HG03571 (cell line): ENCODE data around the gene KIF26B.
"Not testable (repeated sequence)": the region's sequence is repeated elsewhere in the genome, so short reads cannot be mapped to it uniquely, and the experiment has no call there.

Experiments
- ATAC-seq: cut with Tn5 transposase; IDR thresholded peaks from one replicate; pipeline ENCODE4 v1.9.1; 2021; ENCODE audit not compliant: unreplicated experiment

KIF26B gene

DNA sequence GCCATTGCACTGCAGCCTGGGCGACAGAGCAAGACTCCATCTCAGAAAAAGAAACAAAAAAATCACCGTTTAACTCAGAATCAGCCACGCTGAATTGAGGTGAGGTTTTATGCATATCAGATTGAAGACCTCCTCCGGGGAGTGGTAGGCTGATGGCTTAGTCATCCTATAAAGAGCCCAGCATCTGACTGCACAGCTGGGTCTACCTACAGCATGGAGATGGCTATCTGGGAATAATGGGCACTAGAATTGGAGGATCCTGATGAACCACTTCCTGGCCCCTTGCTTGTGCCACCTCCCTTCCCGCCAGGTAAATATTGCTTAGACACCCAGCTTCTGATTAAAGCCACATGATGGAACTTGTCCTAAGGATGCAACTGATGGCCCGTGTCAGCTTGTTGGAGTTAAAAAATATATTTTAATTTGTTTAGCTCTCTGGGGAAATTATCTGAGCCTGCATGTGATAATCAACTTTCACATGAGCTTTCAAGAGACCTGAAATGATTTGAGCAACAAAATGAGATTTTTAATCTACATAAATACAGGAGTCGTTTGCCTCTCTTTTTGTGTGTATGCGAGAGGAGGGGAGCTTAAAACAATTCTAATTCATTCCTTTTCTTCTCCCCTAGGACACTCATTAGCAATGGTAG, 157.2 kb downstream of the KIF26B start:
- no peak for ATAC-seq

DNA sequence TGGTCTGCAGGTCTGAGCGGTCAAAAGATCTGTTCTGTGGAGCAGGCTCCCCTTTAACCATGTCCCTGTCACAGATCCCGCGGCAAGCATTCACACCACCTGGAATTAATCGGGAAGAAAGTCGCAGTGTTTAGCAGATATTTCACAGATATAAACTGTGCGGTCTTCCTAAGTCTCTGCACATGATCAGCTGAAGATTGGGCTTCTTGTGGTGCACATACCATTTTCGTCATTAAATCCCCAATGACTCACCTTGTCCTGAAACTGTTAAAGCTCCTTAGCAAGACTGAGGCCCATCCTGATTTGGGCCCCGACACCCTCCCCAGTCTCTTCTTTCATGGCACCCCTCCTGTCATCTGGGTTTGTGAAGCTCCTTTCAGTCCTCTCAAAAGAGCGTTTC, 158.8 kb downstream of the KIF26B start:
- no peak for ATAC-seq

DNA sequence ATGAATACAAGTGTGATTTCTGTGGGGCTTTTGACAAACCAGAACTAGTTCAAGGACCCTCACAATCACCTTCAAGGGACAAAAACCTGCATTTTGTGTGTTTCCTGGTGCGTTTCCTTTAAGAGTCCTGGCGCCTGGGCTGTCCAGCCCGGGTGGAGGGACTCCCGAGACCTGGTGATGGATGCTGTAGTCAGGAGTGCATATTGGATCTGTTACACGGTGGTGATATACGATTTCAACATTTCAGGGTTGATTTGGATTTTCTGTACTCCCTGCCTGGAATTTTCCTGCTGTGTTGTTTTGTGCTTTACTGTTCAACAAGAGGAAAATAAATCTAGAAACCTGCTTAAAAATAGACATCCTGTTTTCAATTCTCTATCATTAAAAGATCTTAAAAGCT, 162.0 kb downstream of the KIF26B start:
- no peak for ATAC-seq

DNA sequence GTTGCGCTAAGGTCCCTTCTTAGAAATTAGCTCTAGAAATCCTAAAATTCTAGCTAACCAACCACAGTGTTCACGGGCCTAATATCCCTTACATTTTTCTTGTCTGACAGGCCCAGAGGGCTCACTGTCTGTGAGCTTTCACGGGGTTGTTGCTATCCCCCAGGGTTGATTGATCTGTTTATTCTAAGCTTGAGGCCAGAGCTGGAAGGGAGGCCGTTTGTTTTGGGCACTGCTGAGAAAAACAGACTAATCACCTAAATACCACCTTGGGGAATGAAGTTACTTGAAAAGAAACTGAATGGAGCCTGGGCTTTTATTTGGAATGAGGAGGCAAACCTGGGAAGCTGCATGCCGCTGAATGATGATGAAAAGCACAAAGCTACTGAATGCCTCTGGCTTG, 162.4 kb downstream of the KIF26B start:
- no peak for ATAC-seq

DNA sequence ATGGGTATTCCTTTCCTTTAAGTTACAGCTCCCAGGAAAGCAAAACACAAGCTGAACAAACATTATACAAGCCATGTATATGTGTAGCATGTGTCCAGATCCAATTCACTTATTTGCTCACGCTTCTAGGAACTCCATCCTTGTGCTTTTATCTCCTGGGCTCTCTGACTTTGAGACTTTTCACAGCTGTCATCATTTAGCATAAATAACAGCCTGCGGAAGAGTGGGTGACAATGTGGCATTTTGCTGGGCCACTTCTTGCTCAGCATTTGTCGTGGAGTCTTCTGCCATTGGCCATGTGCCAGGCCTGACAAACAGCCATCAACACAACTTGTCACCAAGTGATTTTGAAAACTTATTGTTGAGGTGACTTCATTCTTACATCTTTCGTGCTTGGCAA, 164.3 kb downstream of the KIF26B start:
- ATAC-seq = no peak

DNA sequence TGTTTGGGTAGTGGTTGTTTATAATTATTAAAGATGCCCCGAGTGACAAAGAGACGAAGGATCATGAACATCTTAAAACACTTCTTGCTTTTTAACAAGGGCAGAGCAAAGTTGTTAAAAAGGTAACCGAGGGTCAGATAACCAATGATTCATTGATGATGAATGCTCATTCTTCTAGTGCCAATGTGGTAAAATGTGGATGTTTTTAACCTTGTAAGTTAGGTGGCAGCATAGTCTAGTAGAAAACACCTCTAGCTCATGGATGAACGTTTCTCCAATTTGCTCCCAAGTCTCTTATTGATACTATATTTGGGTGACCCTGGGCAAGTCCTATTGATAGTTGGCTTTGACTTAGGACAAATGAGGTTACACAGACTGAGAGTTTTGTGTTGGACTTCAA, 167.9 kb downstream of the KIF26B start:
- no peak for ATAC-seq

DNA sequence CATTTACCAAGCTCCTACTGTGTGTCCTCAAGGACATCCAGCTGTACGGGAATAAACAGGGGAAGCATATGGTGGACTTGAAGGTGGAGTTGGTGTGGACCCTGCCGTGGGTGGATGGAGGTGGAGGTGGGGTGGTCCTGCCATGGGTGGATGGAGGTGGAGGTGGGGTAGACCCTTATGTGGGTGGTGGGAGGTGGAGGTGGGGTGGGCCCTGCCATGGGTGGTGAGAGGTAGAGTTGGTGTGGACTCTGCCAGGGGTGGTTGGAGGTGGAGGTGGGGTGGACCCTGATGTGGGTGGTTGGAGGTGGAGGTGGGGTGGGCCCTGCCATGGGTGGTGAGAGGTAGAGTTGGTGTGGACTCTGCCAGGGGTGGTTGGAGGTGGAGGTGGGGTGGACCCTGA, 169.0 kb downstream of the KIF26B start:
- not testable (repeated sequence) for ATAC-seq

DNA sequence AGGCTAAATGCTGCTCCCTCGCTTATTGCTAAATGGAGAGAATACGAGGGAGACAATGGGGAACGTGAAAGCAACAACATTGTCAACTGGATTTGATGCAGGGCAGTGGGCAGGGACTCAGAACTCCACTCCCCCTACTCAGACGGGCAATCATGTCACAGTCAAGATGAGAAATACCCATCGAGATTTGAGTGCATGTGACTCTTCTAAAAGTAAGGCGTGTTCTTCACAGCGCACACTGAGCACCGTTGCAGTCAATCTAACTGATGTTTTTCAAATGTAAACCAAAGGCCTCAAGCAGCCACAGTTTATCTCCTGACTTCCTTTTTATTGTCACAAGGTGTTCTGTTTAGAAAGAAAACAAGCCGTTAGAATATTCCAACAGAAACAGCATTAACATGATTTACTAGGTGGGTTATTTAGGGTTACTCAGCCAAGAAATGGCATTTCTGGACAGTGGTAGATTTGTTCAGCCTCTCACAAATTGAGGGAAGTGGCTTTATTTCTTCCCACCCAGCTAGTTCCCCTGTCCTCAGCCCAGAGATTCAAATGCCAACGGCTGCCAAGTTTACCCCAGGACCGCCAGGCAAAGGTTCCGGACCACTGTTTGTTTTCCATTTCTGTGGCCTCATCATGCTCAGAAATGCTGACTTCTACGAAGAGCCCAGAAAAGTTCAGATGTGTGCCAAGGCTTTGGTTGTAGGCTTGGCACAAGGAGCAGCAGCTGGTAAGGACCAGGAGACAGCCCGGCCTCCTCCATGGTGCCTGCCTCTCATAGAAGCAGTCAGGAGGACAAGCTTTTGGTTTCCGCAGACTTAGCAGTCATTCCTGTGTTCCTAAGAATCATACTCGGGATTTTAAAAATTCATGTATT, 171.4 kb downstream of the KIF26B start:
- ATAC-seq = no peak

DNA sequence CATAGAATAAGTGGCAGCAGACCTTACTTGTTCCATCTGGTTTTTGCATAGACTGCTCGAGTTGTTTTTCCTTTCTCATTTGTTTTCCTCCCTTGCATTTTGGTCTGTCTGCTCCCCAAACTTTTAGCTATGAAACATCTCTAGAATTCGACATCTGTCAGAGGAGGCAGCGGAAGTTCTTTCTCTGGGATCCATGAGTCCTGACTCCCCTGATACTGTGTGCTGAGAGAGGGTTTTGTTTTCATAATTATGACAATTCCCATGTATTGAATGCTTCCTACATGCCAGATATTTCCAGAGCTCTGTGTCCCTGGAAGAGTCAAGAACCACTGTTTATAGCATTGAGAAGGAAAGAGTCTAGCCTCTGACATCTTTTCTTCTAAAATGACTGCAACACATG, 172.6 kb downstream of the KIF26B start:
- no peak for ATAC-seq

DNA sequence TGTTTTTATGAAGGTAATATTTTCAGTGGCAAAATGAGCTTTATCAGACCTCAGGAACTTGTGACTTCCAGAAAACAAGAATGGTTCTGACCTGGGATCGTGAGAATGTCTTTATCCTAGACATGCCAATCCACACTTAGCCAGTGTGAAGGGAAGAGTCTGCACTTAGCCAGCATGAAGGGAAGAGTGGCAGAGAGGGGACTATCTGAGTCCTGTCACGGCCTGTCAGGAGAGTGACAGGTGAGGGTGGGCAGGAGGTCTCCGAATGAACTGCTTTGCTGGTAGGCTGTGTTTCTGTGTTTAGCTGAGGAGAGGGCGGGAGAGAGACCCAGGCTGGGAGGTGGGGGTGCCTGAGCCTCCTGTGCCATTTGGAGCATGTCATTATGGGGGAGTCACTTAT, 173.1 kb downstream of the KIF26B start:
- no peak for ATAC-seq

DNA sequence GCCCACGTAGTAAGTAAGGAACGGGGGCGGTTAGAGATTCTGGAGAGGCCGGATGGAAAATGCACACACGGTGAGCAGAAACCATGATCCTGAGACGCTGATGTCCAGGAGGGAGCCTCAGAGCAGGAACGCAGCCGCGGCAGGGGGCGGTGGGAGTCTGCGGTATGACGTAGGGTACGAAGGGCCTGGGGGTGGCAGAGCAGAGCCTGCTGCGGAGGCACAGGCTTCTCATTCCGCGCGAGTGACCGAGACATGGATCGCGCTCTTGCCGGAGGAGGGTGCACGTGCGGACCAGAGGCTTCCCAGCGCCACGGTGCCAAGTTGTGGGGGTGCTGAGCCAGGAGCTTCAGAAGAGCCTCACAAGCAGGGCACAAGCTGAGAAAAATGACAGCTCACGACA, 176.2 kb downstream of the KIF26B start:
- ATAC-seq = no peak

DNA sequence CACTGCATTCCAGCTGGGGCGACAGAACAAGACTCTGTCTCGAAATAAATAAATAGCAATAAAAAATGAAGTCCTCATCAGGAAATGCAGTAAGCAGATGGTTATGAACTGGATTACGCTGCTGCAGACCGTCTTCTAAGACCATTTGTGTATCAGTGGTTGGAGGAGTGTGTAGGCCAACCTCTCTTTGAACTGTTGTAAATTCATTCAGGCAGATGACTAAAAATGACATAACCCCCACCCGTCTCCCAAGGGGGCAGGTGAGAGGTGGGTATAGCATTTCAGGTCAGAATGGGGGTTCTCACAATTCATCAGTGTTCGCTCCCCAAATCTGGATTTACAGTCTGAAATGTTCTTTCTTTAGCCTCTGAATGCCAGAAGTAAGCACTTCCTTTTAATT, 177.3 kb downstream of the KIF26B start:
- ATAC-seq = no peak

DNA sequence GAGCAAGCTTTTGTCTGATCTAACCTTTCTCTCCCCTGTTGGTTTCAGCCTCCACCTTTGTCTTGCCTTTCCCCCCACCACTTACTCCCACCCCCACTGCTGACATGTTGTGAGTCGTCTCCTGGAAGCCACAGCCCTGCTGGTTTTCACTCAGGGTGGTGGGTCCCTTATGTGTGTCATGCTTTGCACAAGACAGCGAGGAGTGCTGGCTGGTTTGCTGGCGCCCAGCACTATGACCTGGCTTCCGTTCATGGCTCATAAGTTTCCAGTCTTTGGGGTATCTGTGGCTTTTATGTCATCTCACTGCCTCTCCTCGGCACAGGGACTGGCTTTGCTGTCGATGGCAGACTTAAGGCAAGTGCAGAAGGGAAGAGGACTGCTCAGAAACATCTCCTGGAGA, 177.7 kb downstream of the KIF26B start:
- no peak for ATAC-seq

DNA sequence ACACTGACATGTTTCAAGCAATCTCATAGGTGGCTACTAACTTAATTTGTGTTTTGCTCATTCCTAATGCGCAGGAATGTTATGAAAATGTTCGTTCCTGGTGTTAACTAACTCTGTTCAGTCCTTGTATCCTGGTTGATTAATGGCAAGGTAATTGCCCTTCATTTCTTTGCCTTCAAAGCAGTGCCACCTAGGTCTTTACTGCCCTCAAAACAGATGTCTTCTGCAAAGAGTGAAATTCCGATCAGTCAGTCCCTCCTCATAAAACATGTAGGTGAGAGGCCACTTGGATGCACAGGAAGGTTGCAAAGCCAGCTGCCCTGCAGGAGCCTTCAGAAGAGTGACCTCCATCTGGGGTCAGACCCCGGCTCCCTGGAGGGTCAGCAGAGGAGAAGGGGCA, 179.4 kb downstream of the KIF26B start:
- ATAC-seq = no peak

DNA sequence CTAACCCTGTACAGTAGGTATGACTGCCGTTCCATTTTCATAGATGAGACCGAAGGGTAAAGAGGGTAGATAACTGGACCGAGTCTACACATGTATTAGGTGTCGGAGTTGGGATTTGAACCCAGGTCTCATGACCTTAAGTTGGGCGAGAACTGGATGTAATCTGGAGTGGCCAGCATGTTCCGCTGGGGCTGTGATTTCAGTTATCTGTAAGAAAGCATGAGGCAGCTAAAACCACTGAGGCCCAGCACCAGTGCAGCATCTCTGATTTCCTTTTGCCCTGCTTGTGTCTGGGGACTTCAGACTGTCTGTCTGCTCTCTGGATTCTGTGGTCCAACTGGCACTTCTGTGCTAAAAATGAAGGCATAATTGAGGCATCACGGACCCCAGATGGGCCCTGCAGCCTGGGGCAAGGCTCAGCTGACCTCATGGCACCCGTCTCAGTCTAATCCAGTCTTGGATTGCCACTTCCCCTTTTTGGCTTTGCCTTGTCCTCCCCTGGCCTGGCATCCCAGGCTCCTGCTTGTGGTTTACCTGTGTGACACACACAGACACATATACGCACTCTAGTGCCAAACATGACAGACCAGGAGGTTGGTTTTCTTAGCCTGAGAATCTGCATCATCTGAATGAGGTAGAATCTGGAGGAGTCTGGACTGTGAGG, 180.2 kb downstream of the KIF26B start:
- no peak for ATAC-seq

DNA sequence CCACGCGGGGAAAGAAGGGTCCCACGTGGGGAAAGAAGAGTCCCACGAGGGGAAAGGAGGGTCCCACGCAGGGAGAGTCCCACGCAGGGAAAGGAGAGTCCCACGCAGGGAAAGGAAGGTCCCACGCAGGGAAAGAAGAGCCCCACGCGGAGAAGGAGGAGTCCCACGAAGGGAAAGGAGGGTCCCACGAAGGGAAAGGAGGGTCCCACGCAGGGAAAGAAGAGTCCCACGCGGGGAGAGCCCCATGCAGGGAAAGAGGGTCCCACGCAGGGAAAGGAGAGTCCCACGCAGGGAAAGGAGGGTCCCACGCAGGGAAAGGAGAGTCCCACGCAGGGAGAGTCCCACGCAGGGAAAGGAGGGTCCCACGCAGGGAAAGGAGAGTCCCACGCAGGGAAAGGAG, 180.9 kb downstream of the KIF26B start:
- not testable (repeated sequence) for ATAC-seq

DNA sequence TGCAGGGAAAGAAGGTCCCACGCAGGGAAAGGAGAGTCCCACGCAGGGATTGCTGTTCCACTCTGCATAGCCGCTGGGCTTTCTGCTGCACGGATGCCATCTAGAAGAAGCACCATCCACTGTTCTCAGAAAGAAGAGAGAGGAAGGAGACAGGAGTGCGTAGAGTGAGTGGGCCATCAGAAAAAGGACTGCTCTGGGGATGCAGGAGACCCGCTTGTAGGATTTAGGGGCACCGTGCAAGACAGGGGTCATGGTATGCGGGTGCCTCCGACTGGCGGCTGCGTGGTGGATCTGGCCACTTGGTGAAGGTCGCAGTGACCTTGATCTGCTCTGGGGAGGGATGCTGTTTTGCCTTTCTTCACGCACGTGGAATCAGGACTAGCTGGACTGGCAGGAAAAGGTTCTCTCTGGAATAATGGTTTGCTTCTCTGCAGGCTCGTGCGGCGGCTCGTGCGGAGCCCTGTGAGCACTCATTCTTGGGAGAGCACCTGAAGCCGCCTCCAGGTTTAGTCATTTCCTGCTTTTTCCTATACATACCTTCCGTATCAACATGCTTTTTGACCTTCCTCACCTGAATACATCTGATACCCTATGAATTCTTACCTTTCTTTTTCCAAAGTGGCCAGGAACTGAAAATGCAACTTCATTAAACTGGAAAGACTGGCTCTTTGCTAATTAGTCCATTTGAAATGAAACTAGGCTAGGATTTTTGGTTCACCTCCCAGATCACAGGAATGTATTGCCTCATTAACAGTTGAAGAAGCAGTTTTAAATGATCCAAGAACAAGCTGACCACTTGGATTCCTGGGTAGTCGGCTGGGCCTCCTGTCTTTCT, 181.6 kb downstream of the KIF26B start:
- ATAC-seq = no peak

DNA sequence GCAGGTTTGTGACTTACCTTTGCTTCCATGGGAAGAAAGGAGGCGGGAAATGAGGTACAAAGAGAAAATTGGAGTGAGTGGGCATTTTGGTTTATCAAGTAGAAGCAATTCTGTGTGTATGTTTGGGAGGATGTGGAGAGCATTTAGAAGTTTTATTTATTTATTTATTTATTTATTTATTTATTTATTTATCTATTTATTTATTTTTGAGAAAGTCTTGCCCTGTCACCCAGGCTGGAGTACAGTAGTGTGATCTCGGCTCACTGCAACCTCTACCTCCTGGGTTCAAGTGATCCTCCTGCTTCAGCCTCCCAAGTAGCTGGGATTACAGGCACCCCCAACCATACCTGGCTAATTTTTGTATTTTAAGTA, 182.2 kb downstream of the KIF26B start:
- ATAC-seq = not testable (repeated sequence)

DNA sequence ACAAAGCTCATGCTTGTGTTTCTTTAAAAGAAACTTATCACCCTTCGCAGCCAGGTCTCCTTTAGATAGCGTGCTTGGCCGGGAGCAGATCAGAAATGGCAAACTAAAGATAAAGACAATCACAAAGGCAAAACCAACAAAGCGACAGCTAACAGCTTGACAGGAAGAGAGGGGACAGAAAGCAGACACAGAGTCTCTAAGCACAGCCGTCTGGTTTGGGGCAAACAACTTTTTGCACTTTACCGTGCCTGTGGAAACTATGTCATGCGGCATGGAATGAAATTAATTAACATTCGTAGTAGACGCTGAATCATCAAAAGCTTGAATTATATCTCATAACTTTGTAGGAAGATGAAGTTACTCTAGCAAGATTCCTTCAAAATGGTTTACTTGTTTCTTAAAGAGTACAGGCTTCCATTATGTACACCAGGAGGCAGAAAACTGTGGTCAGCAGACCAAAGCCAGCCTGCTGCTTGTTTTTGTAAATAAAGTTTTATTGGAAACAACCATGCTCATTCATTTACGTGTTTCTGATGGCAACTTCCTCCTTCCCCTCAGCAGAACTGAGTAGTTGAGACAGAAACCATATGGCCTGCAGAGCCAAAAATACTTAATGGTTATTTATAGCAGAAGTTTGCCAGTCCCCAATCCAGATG, 183.2 kb downstream of the KIF26B start:
- no peak for ATAC-seq

DNA sequence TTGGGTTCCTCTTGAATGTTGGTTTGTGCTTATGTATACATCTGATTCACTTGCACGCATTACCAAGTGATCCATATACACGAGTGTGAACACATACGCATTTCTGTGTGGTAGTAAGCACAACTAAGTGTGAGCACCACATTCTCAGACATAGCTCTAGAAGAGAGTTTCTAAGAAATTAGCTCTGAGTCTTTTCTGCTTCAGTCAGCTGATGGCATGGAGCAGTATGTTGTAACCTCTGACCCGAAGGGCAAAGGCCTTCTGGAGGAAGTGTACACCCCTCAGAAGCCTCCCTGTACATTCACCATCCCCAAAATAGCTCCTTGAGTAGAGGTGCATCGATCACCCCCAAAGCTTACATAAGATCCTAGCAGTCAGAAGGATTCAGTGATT, 183.7 kb downstream of the KIF26B start:
- ATAC-seq = no peak

DNA sequence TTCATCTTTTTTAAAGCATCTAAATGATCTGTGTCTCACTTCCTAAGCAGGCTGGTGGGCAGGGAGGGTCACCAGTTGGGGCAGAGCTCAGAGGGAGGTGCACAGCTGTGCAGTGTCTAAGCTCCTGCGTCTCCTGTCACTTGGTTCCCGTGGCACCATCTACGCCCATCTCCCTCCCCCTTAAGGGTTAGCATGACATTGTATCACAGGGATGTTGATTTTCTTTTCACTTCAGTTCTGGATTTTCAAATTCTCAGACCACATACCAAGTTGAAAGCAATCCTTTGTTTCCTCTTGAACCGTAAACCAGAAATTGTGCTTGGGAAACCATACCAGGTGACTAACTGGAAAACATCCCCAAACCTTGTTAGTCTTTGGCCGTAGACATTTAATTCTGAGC, 187.0 kb downstream of the KIF26B start:
- ATAC-seq = no peak
